Measurements from ENCODE around the gene GRIPAP1.

Gene GRIPAP1

GRCh38 chrX:48957477-48957826, 44.6 kb downstream of the GRIPAP1 start, which contains the start of gene OTUD5:
OTUD5 (minus strand) TSS chrX:48957607; CDS start chrX:48957570, 37 bp downstream.
- DNase-seq = peak; percentile 73

- no peak for DNase-seq
Measured at GRCh38 chrX:48956728-48957414, 45.2 kb downstream of the GRIPAP1 start.

GRCh38 chrX:48948589-48948988, 53.5 kb downstream of the GRIPAP1 start:
- no peak for DNase-seq

- peak; percentile 74 for DNase-seq
Measured at GRCh38 chrX:48945517-48946348, 56.3 kb downstream of the GRIPAP1 start.

DNA sequence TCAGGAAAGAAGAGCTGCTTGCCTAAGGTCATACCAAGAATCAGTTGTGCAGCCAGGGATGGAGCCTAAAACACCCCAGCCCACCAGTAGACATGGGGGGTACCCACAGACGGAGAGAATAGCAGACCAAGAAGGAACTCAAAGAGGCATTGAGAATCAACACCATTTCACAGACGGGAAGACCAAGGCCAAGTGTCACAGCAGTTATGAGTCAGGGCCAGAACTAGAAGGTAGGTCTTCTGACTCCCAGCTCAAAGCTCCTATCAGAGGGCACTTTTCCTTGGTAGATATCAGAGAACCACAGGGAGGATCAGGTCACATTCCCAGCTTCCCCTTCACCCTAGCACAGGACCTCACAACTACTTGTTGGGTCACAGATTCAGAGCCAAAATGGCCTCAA, 59.2 kb downstream of the GRIPAP1 start:
- DNase-seq = no peak

- DNase-seq = no peak
Measured at GRCh38 chrX:48940404-48940955, 61.6 kb downstream of the GRIPAP1 start.

GRCh38 chrX:48939524-48940228, 62.4 kb downstream of the GRIPAP1 start:
- DNase-seq = no peak

GRCh38 chrX:48938721-48939425, 63.2 kb downstream of the GRIPAP1 start:
- no peak for DNase-seq

GRCh38 chrX:48937054-48937907, 64.8 kb downstream of the GRIPAP1 start:
- DNase-seq = no peak

- DNase-seq = no peak
Measured at GRCh38 chrX:48936429-48937053, 65.5 kb downstream of the GRIPAP1 start.

- DNase-seq = no peak
Measured at GRCh38 chrX:48935301-48935670, 66.8 kb downstream of the GRIPAP1 start.

DNA sequence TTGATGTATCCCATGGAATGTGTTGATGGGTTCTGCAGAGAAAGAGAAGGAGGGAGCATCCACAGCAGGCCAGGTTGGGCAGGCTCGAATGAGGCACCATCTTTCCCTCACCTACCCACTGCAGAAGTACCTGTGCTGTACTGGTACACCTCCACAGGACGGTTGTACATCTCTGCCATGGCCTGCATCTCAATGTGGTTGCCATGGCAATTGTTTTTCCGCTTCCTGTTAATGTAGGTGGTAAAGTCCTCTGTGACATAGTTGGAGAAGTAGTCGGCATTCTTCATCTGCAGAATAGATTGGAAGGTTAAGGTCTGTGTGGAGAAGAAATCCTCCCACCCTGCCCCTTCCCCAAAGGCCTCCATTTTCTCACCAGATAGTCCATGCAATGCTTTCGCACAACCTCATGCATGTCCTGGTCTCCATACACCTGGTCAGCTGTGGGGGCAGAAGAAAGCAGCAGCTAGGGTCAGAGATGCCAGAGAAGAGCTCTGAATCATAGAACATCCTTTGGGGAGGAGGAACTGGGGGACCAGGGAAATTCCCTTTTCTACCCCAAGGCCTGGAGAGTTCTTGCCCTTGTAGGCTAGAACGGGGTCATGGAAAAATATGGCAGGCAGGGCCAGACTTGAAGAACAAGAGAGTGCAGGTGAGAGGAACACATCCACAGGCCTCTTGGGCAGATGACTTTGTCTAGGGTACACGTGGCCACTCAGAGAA, 67.3 kb downstream of the GRIPAP1 start:
- DNase-seq = no peak

- DNase-seq = no peak
Measured at GRCh38 chrX:48933757-48934156, 68.3 kb downstream of the GRIPAP1 start.

DNA sequence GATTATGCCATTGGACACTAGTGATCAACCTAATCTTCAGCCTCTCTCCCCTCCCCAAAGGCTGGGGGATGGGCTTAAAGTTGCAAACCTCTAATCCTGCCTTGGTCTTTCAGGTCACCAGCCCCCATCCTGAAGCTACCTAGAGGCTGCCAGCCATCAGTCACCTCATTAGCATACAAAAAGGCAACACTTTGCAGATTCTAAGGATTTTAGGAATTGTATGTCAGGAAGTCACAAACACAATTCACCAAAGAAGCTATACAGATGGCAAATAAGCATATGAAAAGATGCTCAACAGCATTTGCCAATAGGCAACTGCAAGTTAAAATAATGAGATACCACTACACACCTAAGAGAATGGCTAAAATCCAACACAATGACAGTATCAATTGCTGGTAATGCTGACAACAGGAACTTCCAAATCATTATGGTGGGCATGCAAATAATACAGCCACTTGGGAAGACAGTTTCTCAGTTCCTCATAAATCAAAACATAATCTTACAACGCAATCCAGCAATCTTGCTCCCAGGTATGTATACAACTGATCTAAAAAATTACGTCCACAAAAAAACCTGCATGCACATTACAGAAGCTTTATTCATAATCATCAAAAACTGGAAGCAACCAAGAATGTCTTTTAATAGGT, 74.2 kb downstream of the GRIPAP1 start:
- no peak for DNase-seq

GRCh38 chrX:48927123-48927522, 74.9 kb downstream of the GRIPAP1 start:
- DNase-seq = no peak

GRCh38 chrX:48924270-48924669, 77.8 kb downstream of the GRIPAP1 start:
- DNase-seq = no peak

- no peak for DNase-seq
Measured at GRCh38 chrX:48923771-48924170, 78.3 kb downstream of the GRIPAP1 start.

Measured in 8988T (cell line).